HL-60/S4 treated with retinoic acid at 250 ng/mL for 4 days and 3 days (cell line): ENCODE measurements around the gene TUBA1C.

Source experiments
- in situ Hi-C: fragments of 300-500 bp; cut with MboI; formaldehyde crosslinking; loops from 2 replicates; pipeline ENCODE4 v1.7.0; 2022; ENCODE audit warnings: low sequenced_read_pairs

The TUBA1C gene

DNA sequence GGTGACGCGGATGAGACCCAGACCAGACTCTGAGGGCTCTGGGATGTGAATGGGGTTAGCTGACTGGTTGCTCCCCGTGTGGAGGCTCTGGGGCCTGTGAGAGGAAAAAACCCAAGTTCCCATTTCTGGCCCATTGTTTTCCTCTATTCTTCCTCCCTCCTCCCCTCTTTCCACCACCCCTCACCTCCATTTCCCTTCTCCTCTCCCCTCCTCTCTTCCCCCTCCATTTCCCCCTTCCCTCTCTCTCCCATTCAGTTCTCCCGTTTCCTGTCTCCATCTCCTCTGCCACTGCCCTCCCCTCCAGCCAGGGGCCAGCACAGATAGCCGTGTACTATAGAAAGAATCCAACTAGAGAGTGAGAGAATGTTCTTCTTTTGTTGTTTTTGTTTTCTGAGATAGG is 17.4 kb downstream of the TUBA1C start:
- in situ Hi-C loops: loop anchor here (10.0 kb wide), 1 partner anchor 52 kb away; the partner anchor contains the start of gene C1QL4

DNA sequence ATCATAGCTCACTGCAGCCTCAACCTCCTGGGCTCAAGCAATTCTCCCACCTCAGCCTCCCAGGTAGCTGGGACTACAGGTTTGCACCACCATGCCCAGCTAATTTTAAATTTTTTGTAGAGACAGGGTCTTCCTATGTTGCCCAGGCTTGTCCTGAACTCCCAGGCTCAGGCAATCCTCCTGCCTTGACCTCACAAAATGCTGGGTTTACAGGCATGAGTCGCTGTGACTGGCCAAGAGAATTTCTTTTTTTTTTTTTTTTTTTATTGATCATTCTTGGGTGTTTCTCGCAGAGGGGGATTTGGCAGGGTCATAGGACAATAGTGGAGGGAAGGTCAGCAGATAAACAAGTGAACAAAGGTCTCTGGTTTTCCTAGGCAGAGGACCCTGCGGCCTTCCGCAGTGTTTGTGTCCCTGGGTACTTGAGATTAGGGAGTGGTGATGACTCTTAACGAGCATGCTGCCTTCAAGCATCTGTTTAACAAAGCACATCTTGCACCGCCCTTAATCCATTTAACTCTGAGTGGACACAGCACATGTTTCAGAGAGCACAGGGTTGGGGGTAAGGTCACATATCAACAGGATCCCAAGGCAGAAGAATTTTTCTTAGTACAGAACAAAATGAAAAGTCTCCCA is 18.0 kb downstream of the TUBA1C start:
- in situ Hi-C loops: loop anchor here (10.0 kb wide), 1 partner anchor 52 kb away; the partner anchor contains the start of gene C1QL4

DNA sequence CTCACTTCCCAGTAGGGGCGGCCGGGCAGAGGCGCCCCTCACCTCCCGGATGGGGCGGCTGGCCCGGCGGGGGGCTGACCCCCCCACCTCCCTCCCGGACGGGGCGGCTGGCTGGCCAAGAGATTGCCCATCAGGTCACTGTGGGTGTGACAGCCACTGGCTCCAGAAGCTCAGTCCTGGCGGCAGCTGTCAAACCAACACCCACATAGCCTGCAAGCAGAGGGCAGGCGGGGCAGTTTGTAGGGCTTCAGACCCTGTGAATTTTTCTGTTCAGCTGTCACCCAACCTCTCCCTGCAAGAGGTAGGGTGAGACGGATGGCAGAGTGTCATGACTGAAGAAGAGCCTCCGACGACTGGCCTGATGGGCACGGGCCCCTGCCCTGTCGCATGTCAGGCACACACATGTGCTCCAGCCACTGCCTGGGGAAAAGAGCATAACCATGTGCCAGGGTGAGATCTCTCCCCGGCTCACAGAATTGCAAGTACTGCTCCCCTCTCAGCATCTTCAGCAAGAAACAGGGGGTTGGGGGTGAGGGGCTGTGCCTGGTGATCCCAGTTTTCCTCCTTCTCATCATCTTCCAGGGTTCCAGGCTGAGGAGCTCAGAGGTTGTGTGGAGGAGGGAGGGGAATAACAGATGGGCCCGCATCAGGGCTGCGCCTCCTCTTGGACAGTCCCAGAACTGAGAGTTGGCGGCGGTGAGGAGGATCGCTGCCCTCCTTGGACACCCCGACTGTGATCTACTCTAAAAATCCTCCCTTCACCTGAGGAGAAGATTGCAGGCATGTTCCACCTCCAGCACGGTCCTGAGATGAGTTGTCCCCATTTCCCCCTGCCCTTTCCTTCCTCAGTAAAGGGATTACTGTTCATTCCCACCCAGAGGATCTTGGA is 18.9 kb downstream of the TUBA1C start:
- in situ Hi-C loops: loop anchor here (10.0 kb wide), 1 partner anchor 51 kb away; the partner anchor contains the start of gene C1QL4

DNA sequence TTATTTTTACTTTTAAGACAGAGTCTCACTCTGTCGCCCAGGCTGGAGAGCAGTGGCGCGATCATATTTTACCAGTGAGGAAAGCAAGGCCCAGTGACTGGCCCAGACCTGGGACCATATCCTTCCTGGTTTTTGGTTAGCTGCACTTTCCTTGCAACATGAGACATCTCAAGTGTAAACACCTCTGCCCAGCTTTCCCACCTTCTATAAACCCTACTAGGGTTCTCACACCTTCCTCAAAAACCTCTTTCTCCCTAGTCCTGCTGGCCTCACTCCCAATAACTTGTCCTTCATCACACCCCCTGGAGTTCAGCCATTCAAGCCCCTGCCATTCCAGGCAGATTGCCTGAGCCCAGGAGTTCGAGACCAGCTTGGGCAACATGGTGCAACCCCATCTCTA is 19.8 kb downstream of the TUBA1C start:
- in situ Hi-C loops: loop anchor here (10.0 kb wide), 1 partner anchor 50 kb away; the partner anchor contains the start of gene C1QL4

DNA sequence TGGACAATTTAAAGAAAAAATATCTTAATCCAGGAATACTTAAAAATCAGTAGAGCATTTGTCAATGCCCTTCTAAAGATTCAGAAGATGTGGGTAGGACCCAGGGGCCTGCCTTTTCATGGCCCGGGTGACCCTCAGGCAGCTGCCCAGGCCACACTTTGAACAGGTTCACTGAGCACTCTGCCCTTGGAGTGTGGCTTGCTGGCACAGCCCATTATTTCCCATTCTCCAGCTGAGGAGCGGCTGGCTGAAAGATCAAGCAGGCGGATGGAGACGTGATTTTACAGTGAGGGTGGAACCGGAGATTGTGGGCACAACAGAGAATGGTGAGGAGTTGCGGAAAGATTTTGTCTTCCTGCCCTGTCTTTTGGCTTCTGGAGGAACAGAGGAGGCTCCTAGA is 23.0 kb downstream of the TUBA1C start:
- in situ Hi-C loops: loop anchor here (10.0 kb wide), 1 partner anchor 47 kb away; the partner anchor contains the start of gene C1QL4

DNA sequence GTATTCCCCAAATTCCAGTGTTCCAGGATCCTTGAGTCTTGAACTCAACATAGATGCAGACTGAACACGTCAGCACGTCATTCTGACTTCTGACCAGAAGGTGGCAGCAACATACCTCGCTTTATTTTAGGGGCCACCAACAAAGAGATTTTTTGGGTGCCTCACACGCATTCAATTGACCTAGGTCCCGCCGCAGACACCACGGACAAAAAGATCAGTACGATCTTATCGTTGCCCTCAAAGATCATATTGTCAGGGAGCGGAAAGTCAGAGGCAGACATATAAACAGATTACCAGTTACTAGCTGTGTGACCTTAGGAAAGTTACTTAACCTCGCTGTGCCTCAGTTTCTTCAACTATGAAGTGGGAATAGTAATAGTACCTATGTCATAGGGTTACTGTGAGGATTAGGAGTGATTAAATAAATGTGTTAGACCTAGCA is 23.6 kb downstream of the TUBA1C start:
- in situ Hi-C loops: loop anchor here (10.0 kb wide), 1 partner anchor 46 kb away; the partner anchor contains the start of gene C1QL4

DNA sequence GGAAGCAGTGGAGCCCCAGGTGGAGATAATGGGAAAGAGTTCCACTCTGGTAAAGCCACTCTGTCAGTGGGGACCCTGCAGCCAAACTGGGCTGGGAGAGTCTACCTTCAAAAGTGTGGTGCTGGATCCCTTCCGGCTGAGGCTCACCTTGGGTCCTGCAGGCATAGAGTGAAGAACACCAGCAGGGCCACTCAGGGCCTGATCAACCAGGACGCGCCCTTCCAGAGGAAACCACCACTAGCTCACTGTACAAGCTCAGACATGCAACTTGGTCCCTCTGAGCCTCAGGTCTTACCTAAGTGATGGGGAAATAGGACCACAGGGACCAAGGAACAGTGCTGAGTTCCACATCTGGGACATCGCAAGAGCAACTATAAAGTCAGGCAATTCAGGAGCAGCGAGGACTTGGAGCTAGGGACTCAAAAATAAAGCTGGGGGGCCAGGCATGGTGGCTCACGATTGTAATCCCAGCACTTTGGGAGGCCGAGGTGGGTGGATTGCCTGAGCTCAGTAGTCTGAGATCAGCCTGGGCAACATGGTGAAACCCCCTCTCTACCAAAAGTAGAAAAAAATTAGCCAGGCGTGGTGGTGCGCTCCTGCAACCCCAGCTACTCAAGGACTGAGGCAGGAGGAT is 24.2 kb downstream of the TUBA1C start:
- in situ Hi-C loops: loop anchor here (10.0 kb wide), 1 partner anchor 46 kb away; the partner anchor contains the start of gene C1QL4

DNA sequence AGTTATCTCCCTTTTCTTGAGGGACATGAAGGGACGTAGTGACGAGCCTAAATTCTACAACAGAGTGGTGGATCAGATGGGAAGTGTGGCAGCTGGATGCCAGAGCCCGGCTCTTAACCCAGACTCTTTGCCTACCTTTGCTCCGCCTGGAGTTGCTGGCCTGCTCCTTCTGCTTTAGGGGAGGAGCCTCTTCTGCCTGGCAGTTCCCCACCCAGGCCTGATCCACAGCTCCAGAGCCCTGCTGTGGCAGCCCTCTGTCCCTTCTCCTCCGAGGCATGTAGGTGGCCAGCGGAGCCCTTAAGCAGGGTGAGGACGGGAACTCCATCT is 27.8 kb downstream of the TUBA1C start:
- in situ Hi-C loops: no loop called here

DNA sequence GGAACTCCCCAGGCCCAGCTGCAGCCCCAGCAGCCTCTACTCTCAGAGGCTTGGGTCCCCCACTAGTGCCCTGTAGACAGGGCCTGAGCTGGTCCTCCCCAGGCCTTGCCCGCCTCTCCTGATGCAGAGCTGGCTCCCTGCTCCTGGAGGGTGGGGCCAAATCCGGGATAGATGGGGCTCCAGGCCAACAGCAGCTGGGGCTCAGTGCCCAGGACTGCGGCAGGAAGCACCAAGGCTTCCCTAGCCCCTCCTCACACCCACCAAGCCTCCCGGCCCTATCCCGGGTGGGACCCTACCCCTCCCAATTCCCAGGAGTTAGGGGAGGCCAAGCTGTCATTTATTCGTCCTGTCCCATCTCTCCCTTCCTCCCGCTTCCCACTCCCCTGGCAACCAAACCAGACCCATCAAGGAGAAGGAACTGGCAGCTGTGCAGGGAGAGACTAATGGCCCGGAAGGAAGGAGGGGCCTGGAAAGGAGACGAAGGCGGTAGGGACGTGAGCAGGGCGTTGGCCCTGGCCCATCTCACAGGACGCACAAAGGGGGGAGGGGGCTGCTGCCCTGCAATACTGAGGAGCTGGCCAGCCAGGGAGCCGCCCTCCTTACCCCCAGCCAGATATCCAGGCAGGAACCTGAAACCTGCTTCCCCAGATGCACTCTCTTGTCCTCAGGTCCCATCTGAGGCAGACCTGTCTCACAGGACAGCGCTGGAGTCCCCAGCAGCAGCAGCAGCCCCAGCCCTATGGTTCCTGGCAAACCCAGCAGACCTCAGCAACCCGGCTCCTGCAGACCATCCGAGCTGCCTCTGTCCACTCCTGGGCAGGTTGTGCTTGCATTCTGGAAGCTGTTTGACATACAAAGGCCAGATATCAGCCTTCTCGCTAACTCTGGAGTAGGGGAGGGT is 28.4 kb downstream of the TUBA1C start:
- in situ Hi-C loops: no loop called here

DNA sequence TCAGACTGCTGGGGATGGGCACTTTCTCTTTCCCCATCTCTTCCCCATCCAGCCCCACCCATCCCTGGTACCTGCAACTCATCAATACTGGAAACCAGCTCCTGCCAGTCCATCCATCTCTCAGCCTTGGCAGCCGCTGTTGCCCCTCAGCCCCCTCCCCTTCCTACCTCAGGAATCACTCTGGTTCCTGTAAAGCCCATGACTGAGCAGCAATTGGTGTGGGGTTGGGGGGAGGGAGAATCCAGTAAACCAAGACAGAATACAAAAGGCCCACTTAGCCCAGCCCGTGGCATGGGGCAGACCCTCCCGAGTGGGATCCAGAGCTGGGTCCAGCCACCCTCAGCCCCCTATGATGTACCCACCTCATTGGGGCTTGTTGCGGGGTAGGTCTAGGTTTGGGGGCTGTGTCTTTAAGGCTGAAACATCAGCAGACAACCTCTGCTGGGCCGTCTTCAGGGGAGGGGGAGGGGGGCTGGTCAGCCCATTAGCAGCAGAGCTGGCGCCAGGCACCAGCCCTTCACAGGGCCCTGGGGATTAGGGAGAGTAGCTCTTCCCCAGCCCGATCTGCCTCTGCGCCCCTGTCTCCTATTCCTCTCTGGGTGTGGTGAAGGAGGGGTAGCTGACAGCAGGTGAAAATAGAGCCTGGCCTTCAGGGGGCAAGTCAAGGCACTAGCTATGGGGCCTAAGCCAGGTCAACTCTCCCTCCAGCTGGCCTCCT is 29.4 kb downstream of the TUBA1C start:
- in situ Hi-C loops: no loop called here

DNA sequence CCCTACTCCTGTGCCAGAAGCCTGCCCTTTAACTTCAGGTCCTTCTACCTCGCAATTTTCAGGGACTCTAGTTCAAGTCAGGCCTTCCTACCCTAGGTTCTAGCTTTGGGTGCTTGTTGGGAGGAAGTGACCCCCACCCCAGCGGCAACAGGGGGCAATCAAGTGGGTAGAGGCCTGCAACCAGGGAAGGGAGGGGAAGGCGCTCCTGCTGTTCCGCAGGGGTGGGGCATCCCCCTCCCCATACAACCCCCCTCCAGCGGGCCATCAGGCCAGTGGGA is 29.9 kb downstream of the TUBA1C start:
- in situ Hi-C loops: no loop called here

DNA sequence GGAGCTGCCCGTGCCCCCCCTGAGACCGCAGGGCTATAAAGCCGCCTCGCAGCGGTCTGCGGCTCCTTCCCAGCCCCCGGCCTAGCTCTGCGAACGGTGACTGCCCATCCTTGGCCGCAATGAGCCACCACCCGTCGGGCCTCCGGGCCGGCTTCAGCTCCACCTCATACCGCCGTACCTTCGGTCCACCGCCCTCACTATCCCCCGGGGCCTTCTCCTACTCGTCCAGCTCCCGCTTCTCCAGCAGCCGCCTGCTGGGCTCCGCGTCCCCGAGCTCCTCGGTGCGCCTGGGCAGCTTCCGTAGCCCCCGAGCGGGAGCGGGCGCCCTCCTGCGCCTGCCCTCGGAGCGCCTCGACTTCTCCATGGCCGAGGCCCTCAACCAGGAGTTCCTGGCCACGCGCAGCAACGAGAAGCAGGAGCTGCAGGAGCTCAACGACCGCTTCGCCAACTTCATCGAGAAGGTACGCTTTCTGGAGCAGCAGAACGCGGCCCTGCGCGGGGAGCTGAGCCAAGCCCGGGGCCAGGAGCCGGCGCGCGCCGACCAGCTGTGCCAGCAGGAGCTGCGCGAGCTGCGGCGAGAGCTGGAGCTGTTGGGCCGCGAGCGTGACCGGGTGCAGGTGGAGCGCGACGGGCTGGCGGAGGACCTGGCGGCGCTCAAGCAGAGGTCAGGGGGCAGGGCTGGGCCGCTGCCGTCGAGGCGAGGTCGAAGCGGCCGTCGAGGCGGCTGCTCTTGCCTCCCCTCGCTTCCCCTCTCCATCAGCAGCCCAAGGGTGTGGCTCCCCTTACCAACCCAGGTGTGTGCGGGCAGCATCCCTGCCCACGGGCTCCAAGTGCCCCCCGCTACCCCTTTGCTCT is 30.4 kb downstream of the TUBA1C start, which contains the start of gene PRPH:
Gene PRPH, plus strand, starts transcription at position 66 of the 855 bp plus-strand sequence. Its CDS starts 54 bp downstream, at position 120.
- in situ Hi-C loops: no loop called here

DNA sequence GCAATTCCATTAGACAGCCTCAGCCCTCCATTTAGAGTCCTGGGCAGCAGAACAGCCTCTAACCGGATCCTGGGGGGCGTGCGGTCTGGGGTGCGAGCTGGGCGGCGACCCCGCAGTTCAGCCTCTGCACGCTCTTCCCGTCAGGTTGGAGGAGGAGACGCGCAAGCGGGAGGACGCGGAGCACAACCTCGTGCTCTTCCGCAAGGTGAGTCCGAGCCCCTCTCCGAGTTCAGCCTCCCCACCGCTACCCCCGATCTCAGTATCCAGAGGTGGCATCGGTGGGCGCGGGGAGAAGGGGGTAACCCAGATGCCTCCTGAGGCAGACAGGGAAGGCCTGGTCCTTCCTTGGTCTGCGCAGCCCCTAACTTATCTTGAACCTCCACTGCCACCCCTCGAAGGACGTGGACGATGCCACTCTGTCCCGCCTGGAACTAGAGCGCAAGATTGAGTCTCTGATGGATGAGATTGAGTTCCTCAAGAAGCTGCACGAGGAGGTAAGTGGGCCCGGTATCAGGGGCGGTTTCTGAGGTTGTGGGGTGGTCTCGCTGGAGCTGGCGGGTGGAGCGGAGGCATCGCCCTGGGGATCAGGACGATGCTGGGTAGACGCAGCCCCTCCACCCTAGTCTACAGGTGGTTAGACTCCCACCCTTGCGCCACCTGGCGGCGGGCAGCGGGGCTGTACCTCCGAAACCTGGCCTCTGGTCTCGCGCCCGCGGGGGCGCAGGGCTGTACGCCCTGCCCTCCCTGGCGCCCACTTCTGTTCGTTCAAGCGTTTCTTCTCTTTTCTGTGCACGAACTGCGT is 31.4 kb downstream of the TUBA1C start:
- in situ Hi-C loops: no loop called here

DNA sequence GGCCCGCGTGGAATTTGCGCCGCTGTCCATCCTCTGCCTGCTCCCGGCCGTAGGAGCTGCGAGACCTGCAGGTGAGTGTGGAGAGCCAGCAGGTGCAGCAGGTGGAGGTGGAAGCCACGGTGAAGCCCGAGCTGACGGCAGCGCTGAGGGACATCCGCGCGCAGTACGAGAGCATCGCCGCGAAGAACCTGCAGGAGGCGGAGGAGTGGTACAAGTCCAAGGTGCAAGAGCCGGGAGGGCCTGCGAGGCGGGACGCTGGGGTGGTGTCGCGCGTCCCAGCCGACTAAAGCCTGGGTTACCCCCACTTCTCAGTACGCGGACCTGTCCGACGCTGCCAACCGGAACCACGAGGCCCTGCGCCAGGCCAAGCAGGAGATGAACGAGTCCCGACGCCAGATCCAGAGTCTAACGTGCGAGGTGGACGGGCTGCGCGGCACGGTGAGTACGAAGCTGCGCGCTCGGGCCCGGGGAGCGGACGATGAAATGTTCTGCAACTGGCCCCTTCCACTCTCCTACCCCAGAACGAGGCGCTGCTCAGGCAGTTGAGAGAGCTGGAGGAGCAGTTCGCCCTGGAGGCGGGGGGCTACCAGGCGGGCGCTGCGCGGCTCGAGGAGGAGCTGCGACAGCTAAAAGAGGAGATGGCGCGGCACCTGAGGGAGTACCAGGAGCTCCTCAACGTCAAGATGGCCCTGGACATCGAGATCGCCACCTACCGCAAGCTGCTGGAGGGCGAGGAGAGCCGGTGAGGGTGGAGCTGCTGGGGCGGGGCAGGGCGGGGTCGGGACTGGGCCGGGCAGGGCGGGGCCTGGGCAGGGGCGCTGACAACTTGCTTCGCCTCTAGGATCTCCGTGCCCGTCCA is 32.2 kb downstream of the TUBA1C start:
- in situ Hi-C loops: no loop called here

DNA sequence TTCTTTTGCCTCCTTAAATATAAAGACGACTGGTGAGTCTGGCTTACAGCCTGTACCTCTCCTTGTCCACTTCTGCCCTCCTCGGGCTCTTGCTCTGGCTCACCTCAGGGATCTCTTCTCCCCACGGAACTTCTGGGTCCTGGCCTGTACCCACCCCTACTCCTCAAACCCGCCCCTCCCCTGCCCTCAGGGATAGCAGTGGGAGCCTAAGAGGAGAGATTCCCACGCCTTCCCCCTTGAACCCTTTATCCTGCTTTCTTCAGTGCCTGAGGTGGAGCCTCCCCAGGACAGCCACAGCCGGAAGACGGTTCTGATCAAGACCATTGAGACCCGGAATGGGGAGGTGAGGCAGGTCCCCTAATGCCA is 32.8 kb downstream of the TUBA1C start:
- in situ Hi-C loops: no loop called here

DNA sequence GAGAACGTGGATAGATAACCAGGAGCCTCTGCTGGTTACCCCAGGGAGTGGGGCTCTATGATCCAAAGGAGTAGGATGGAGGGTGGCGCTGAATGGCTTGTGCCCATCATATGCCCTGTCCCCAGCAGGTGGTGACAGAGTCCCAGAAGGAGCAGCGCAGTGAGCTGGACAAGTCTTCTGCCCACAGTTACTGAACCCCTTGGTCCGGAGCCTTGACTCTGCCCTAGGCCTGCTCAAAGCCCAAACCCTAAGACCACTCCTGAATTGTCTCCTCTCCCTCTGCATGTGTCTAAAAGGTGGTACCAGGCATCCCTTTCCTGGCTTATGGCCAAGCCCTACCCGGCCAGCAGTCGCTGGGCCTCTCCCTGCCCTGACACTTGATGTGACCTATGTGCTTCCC is 33.3 kb downstream of the TUBA1C start:
- in situ Hi-C loops: no loop called here

DNA sequence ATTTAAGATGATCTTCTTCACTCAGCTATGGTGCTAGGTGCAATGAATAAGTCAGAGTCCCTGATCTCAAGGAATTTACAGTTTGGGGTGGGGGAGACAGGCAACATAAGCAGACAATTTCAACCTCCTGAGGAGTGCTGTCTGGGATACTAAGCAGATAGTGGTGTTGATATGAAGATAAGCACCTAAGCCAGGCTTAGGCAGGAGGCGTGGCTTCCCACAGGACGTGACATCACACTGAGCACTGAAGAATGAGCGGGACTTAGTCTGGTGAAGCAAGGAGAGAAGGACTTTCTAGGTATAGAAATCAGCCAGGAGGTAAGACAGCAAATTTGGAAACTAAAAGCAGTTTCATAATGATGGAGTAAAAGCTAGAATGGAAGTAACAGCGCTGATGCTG is 36.9 kb downstream of the TUBA1C start:
- in situ Hi-C loops: no loop called here
